Measurements from ENCODE around the gene ASS1. TPM values are rescaled to one million over a fixed set of nuclear protein-coding genes. Genes with fewer than 3 reads are reported as not detected.

ASS1 gene
- total and polyA plus RNA-seq, 4 experiments from 2014 or later: not detected

DNA sequence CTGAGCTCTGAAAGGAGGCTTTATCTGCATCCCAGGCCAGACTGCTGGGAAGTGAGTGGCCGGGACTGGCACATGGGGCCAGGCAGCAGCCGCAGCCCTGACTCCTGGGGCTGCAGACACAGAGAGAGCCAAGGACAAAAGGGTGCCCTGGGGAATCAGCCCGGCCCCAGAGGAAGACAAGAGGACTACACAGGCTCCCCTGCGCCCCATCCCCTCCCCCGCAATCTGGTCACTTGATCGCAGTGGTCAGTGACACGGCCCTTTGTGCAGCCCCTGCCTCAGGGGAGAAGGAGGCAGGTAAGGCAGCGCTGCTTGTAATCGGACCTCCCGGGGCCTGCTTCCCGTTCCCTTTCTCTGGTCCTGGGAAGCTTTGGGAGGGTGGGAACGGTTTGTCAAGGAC, 79.2 kb downstream of the ASS1 start:
- no peak overlapping the region for H3K4me3 Mint-ChIP-seq
- H3K4me3 ChIP-seq (ENCODE audit: low read length in 2 of 2): no peak overlapping the region
- peaks cover 3 to 6% of the 10 kb centered on the region in 2 donors for H3K27me3 Mint-ChIP-seq
- no peak overlapping the region for H3K27ac Mint-ChIP-seq
- H3K4me1 Mint-ChIP-seq: no peaks in the 10 kb centered on the region
- no peaks in the 10 kb centered on the region for H3K9me3 ChIP-seq (ENCODE audit: control insufficient read depth in 1 of 2, low read length in 2 of 2)
- no peaks in the 10 kb centered on the region for H3K4me1 ChIP-seq (ENCODE audit: insufficient read depth, low read length)
- no peaks in the 10 kb centered on the region for H3K36me3 Mint-ChIP-seq
- ChIA-PET CTCF (ENCODE audit: partially characterized antibody) (no interaction called here), POLR2A (ENCODE audit: partially characterized antibody) (no interaction called here)
- intact Hi-C loops (cut with micrococcal nuclease): no loop called here
- H3K27me3 ChIP-seq (ENCODE audit: insufficient read depth, low read length): no peaks in the 10 kb centered on the region
- DNase-seq: no peak
- H3K27ac ChIP-seq (ENCODE audit: low read depth, low read length): no peak overlapping the region
- H3K36me3 ChIP-seq (ENCODE audit: insufficient read depth, low read length): no peaks in the 10 kb centered on the region
- H3K9me3 Mint-ChIP-seq: peaks cover 0 to 2% (median 0%) of the 10 kb centered on the region in 8 donors

DNA sequence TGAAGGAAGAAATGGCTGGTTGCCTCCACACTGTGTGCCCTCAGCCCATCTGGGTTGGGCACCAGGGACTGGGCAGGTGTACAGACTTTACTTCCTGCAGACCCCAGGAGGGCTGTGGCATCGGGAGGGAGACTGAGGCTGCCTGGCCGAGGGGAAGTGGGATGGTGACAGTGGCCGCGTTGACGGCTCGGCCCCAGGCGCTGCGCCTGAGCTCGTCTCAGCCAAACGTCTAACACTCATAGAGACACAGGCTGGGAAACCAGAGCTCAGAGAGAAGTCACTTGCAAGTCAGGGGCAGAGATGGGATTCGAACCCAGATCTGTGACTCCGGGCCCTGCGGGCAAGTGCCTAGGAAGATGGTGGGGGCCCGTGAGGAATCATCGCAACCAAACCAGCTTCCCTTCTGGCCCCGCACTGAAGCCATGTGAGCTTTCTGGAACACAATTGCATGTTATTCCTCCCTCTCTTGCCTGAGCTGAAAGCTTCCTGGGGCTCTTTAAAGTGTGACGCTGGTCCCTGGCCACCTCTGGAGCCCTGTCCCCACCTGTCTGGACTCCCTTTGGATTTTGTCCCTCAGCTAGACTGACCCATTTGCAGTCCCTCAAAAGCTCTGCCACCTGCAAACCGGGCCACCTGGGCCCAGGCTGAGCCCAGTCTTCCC, 81.6 kb downstream of the ASS1 start:
- no peak overlapping the region for H3K27ac Mint-ChIP-seq
- ChIA-PET POLR2A (ENCODE audit: partially characterized antibody) (no interaction called here), CTCF (ENCODE audit: partially characterized antibody) (no interaction called here)
- no peaks in the 10 kb centered on the region for H3K36me3 Mint-ChIP-seq
- Histone ChIP-seq H3K36me3 (ENCODE audit: insufficient read depth, low read length) (no peaks in the 10 kb centered on the region), H3K4me3 (ENCODE audit: low read length in 2 of 2) (no peak overlapping the region), H3K27ac (ENCODE audit: low read depth, low read length) (no peak overlapping the region), H3K9me3 (ENCODE audit: control insufficient read depth in 1 of 2, low read length in 2 of 2) (no peaks in the 10 kb centered on the region), H3K27me3 (ENCODE audit: insufficient read depth, low read length) (no peaks in the 10 kb centered on the region), H3K4me1 (ENCODE audit: insufficient read depth, low read length) (no peaks in the 10 kb centered on the region)
- intact Hi-C loops (cut with micrococcal nuclease): no loop called here
- peaks cover 2 to 4% of the 10 kb centered on the region in 2 donors for H3K27me3 Mint-ChIP-seq
- no peaks in the 10 kb centered on the region for H3K9me3 Mint-ChIP-seq
- H3K4me1 Mint-ChIP-seq: no peaks in the 10 kb centered on the region
- no peak overlapping the region for H3K4me3 Mint-ChIP-seq
- DNase-seq: no peak

- ChIA-PET POLR2A (ENCODE audit: partially characterized antibody) (no interaction called here), CTCF (ENCODE audit: partially characterized antibody) (no interaction called here)
- Histone ChIP-seq H3K27ac (ENCODE audit: low read depth, low read length) (no peak overlapping the region), H3K36me3 (ENCODE audit: insufficient read depth, low read length) (no peaks in the 10 kb centered on the region), H3K4me3 (ENCODE audit: low read length in 2 of 2) (no peak overlapping the region), H3K27me3 (ENCODE audit: insufficient read depth, low read length) (no peaks in the 10 kb centered on the region), H3K4me1 (ENCODE audit: insufficient read depth, low read length) (no peaks in the 10 kb centered on the region), H3K9me3 (ENCODE audit: control insufficient read depth in 1 of 2, low read length in 2 of 2) (no peaks in the 10 kb centered on the region)
- Mint-ChIP-seq H3K27me3 (peaks cover 2 to 4% of the 10 kb centered on the region in 2 donors), H3K9me3 (no peaks in the 10 kb centered on the region), H3K4me3 (no peak overlapping the region), H3K4me1 (no peaks in the 10 kb centered on the region), H3K27ac (no peak overlapping the region), H3K36me3 (no peaks in the 10 kb centered on the region)
- DNase-seq: no peak
- intact Hi-C loops (cut with micrococcal nuclease): no loop called here
Observed at GRCh38 chr9:130526854-130527650, 82.3 kb downstream of the ASS1 start.

DNA sequence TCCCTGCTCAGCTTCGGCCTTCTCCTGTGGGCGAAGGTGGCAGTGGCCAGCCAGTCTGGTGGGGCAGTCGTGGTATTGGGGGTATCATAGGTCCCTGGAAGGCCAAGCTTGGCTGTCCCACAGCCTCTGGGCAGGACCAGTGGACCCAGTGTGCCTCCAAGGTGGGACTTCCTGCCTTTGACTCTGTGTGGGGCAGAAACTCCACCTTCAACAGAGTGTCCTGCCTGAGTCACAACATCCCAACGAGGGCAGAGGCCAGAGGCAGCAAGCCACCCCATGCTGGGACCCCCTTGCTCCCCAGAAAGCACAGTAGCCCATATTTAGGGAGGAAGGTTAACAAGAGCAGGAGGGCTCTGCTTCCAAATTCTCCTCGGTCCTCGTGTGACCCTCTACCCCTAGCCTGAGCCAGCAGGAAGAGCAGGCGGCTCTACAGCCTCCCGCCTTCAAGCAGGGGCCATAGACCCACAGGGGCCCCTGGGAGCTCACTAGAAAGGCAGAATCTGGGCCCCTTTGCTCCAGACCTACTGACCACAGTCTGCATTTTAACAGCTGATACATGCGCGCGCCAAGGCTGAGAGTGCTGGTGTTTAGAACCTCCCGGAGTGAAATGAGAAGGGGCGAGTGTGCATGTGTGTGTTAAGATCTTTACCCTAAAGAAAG, 83.0 kb downstream of the ASS1 start:
- intact Hi-C loops (cut with micrococcal nuclease): no loop called here
- Mint-ChIP-seq H3K36me3 (no peaks in the 10 kb centered on the region), H3K4me1 (no peaks in the 10 kb centered on the region), H3K27me3 (peaks cover 2 to 6% of the 10 kb centered on the region in 2 donors), H3K4me3 (no peak overlapping the region), H3K27ac (no peak overlapping the region), H3K9me3 (no peaks in the 10 kb centered on the region)
- Histone ChIP-seq H3K27me3 (ENCODE audit: insufficient read depth, low read length) (no peaks in the 10 kb centered on the region), H3K9me3 (ENCODE audit: control insufficient read depth in 1 of 2, low read length in 2 of 2) (no peaks in the 10 kb centered on the region), H3K4me3 (ENCODE audit: low read length in 2 of 2) (no peak overlapping the region), H3K4me1 (ENCODE audit: insufficient read depth, low read length) (no peaks in the 10 kb centered on the region), H3K27ac (ENCODE audit: low read depth, low read length) (no peak overlapping the region), H3K36me3 (ENCODE audit: insufficient read depth, low read length) (no peaks in the 10 kb centered on the region)
- ChIA-PET POLR2A (ENCODE audit: partially characterized antibody) (no interaction called here), CTCF (ENCODE audit: partially characterized antibody) (no interaction called here)
- DNase-seq: no peak

GRCh38 chr9:130528674-130529073, 83.9 kb downstream of the ASS1 start:
- H3K4me3 Mint-ChIP-seq: no peak overlapping the region
- Histone ChIP-seq H3K27ac (ENCODE audit: low read depth, low read length) (no peak overlapping the region), H3K9me3 (ENCODE audit: control insufficient read depth in 1 of 2, low read length in 2 of 2) (no peaks in the 10 kb centered on the region), H3K4me3 (ENCODE audit: low read length in 2 of 2) (no peak overlapping the region), H3K4me1 (ENCODE audit: insufficient read depth, low read length) (no peaks in the 10 kb centered on the region), H3K36me3 (ENCODE audit: insufficient read depth, low read length) (no peaks in the 10 kb centered on the region), H3K27me3 (ENCODE audit: insufficient read depth, low read length) (no peaks in the 10 kb centered on the region)
- CTCF ChIA-PET (ENCODE audit: partially characterized antibody): no interaction called here
- H3K9me3 Mint-ChIP-seq: no peaks in the 10 kb centered on the region
- no peaks in the 10 kb centered on the region for H3K36me3 Mint-ChIP-seq
- H3K4me1 Mint-ChIP-seq: no peaks in the 10 kb centered on the region
- H3K27me3 Mint-ChIP-seq: peaks cover 1 to 8% of the 10 kb centered on the region in 2 donors
- intact Hi-C loops (cut with micrococcal nuclease): no loop called here
- POLR2A ChIA-PET (ENCODE audit: partially characterized antibody): no interaction called here
- no peak for DNase-seq
- no peak overlapping the region for H3K27ac Mint-ChIP-seq

DNA sequence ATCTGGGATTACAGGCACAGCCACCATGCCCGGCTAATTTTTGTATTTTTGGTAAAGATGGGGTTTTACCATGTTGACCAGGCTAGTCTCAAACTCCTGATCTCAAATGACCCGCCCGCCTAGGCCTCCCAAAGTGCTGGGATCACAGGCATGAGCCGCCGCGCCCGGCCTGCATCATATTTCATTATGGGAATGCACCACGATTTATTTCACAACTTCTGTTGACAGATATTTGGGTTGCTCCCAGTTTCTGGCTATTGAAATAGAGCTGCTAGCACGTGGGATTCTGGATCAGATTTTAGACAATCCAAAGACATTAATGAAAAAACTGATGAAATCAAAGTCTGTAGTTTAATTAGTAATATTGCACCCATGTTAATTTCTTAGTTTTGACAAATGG, 86.2 kb downstream of the ASS1 start:
- H3K36me3 ChIP-seq (ENCODE audit: insufficient read depth, low read length): no peaks in the 10 kb centered on the region
- H3K27ac ChIP-seq (ENCODE audit: low read depth, low read length): no peak overlapping the region
- Mint-ChIP-seq H3K27ac (no peak overlapping the region), H3K9me3 (peaks cover 0 to under 1% (median 0%) of the 10 kb centered on the region in 8 donors), H3K4me1 (peaks cover 2 to 6% (median 5%) of the 10 kb centered on the region in 4 donors), H3K36me3 (peaks cover 0 to under 1% of the 10 kb centered on the region in 2 donors), H3K4me3 (no peak overlapping the region), H3K27me3 (peaks cover 14 to 17% of the 10 kb centered on the region in 2 donors)
- H3K27me3 ChIP-seq (ENCODE audit: insufficient read depth, low read length): peaks cover 6% of the 10 kb centered on the region
- CTCF ChIA-PET (ENCODE audit: partially characterized antibody): no interaction called here
- H3K4me1 ChIP-seq (ENCODE audit: insufficient read depth, low read length): no peaks in the 10 kb centered on the region
- no peak for DNase-seq
- H3K4me3 ChIP-seq (ENCODE audit: low read length in 2 of 2): no peak overlapping the region
- intact Hi-C loops (cut with micrococcal nuclease): no loop called here
- POLR2A ChIA-PET (ENCODE audit: partially characterized antibody): no interaction called here
- H3K9me3 ChIP-seq (ENCODE audit: control insufficient read depth in 1 of 2, low read length in 2 of 2): no peaks in the 10 kb centered on the region

DNA sequence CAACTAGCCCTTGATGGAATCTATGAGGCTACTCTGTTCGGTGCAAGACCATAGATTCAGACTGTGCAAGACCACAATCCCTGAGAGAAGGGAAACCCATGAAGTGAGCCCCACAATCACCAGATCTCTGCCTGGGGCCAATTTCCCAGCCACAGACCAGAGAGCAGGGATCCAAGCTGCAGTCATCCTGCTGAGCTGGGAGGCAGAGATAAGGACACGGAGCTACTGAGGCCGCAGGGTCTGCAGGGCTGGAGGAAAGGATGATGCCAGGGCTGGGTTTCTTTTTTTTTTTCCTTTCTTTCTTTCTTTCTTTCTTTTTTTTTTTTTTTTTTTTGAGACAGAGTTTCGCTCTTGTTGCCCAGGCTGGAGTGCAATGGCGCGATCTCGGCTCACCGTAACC, 86.9 kb downstream of the ASS1 start:
- Mint-ChIP-seq H3K27ac (no peak overlapping the region), H3K36me3 (peaks cover 0 to 3% of the 10 kb centered on the region in 2 donors), H3K4me1 (peaks cover 3 to 10% (median 6%) of the 10 kb centered on the region in 4 donors), H3K9me3 (peaks cover 0 to 2% (median 0%) of the 10 kb centered on the region in 8 donors), H3K27me3 (peaks cover 18 to 20% of the 10 kb centered on the region in 2 donors), H3K4me3 (no peak overlapping the region)
- H3K27ac ChIP-seq (ENCODE audit: low read depth, low read length): no peak overlapping the region
- H3K27me3 ChIP-seq (ENCODE audit: insufficient read depth, low read length): peaks cover 6% of the 10 kb centered on the region
- ChIA-PET CTCF (ENCODE audit: partially characterized antibody) (no interaction called here), POLR2A (ENCODE audit: partially characterized antibody) (no interaction called here)
- H3K4me3 ChIP-seq (ENCODE audit: low read length in 2 of 2): no peak overlapping the region
- H3K36me3 ChIP-seq (ENCODE audit: insufficient read depth, low read length): no peaks in the 10 kb centered on the region
- intact Hi-C loops (cut with micrococcal nuclease): no loop called here
- DNase-seq: no peak
- no peaks in the 10 kb centered on the region for H3K4me1 ChIP-seq (ENCODE audit: insufficient read depth, low read length)
- H3K9me3 ChIP-seq (ENCODE audit: control insufficient read depth in 1 of 2, low read length in 2 of 2): no peaks in the 10 kb centered on the region
